Immature natural killer cell (primary cell): ENCODE results near the gene MTHFS. TPM values are rescaled to one million over a fixed set of nuclear protein-coding genes. Genes with fewer than 3 reads are reported as not detected.
A peak's percentile ranks its signal among the peaks of the same experiment; 100 is the strongest.
"Not testable (repeated sequence)": the region's sequence is repeated elsewhere in the genome, so short reads cannot be mapped to it uniquely, and the experiment has no call there.

Source experiments
- DNase-seq, 3 donors: peaks; one replicate each; pipeline ENCODE4 v3.0.0; 2022; ENCODE audit warnings: mixed read lengths in 1 of 3
- H3K27ac Mint-ChIP-seq, 6 donors: one replicate each; pipeline ENCODE4 v1.8.0; 2020; ENCODE audit warnings: mixed read lengths in 6 of 6, mild to moderate bottlenecking in 5 of 6, inconsistent platforms in 4 of 6, moderate library complexity in 3 of 6
- H3K27me3 Mint-ChIP-seq, 3 donors: one replicate each; pipeline ENCODE4 v1.8.0; 2020 to 2021; ENCODE audit warnings: low read depth in 3 of 3, mild to moderate bottlenecking in 3 of 3, mixed read lengths in 3 of 3, moderate library complexity in 3 of 3, inconsistent platforms in 1 of 3
- H3K36me3 Mint-ChIP-seq, 3 donors: one replicate each; pipeline ENCODE4 v1.8.0; 2020; ENCODE audit warnings: mixed read lengths in 3 of 3, inconsistent platforms in 2 of 3, mild to moderate bottlenecking in 2 of 3
- H3K4me1 Mint-ChIP-seq, 2 donors: one replicate each; pipeline ENCODE4 v1.8.0; 2020; ENCODE audit warnings: inconsistent platforms in 2 of 2, mild to moderate bottlenecking in 2 of 2, mixed read lengths in 2 of 2, moderate library complexity in 1 of 2
- H3K4me3 Mint-ChIP-seq, 5 donors: one replicate each; pipeline ENCODE4 v1.8.0; 2020; ENCODE audit warnings: mild to moderate bottlenecking in 5 of 5, mixed read lengths in 5 of 5, inconsistent platforms in 3 of 5, moderate library complexity in 3 of 5
- H3K9me3 Mint-ChIP-seq, 6 donors: one replicate each; pipeline ENCODE4 v1.8.0; 2020; ENCODE audit warnings: mild to moderate bottlenecking in 6 of 6, mixed read lengths in 6 of 6, inconsistent platforms in 4 of 6, moderate library complexity in 3 of 6
- polyA plus RNA-seq, 3 donors: library from polyadenylated mRNA; unstranded; fragments of 300-500 nt; fragmentation: Illumina TruSeq; gene quantifications; one replicate each; pipeline ENCODE4 v1.2.3, GENCODE V29; 2021

The MTHFS gene
- polyA plus RNA-seq, result 10 to 100 TPM; 53.3 to 98.2 (median 70.1) TPM

DNA sequence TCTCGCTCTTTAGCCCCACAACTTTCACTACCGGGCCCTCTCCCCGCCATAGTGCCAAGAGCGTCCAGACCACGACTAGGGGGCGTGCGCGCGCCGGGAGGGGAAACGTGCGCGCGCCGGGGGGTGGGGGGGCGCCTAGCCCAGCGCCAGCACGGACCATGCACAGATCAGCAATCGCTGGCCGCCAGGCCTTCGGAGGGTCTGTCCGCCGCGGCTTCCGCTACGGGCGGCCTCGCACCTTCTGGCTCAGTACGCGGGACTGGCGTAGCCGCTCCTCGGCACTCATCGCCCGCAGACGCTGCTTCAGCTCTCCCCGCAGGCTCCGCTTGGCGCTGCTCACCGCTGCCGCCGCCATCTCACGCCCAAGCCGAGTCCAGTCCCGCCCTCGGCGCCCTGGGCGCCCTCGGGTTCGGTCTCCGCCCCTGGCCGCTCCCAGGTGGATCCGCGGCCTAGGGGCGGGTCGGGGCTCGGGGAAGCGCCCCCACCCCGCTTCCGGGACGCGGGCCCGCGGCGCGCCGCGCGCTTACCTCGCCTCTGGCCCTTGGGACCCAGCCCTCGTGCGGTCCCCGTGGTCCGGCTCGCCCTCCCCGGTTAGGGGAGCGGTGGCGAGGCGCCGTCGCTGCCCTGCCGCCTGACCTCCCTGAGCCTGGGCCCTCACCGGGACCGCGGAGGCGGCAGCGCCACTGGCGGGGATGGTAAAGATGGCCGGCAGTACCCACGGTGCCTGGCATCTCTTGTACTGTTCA is at the start of gene MTHFS:
Gene MTHFS (minus strand): TSS at position 381 of the 746 bp plus-strand sequence. CDS start 26 bp downstream, at position 355.
- Mint-ChIP-seq H3K9me3 (no peaks in the 10 kb centered on the region), H3K4me3 (peak within 1 kb of the TSS; percentile 96 to 99 (median 98)), H3K4me1 (peaks cover 24 to 41% of the 10 kb centered on the region in 2 donors), H3K36me3 (peaks cover 6 to 10% (median 8%) of the 10 kb centered on the region in 3 donors), H3K27me3 (peaks cover 2 to 13% (median 3%) of the 10 kb centered on the region in 3 donors), H3K27ac (peak within 1 kb of the TSS; percentile 97 to 100 (median 100))
- DNase-seq, result peak; percentile 83 to 86 (median 86)

GRCh38 chr15:79944622-79945021 is 47.8 kb upstream of the MTHFS start:
- Mint-ChIP-seq H3K4me1 (no peaks in the 10 kb centered on the region), H3K36me3 (no peaks in the 10 kb centered on the region), H3K4me3 (no peak overlapping the region), H3K27me3 (peaks cover 0 to 2% (median 0%) of the 10 kb centered on the region in 3 donors), H3K27ac (no peak overlapping the region), H3K9me3 (no peaks in the 10 kb centered on the region)
- DNase-seq, result no peak

DNA sequence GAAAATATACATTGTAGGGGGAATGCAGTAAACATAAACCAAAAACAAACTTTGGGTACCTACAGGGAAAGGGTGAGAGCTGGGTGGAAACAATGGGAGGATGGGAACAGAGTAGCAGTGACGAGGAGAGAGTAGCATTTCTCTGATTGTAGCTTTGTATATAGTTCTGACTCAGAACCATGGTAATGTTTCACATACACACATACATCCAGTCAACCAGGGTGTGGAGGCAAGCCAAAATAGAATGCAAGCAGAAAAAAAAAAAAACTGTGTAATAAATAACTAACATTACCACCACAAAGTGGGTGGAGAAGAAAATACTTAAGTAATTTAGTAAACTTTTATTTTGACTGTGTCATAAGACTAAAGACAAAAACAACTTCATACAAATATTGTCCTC is 47.0 kb upstream of the MTHFS start:
- Mint-ChIP-seq H3K4me3 (no peak overlapping the region), H3K4me1 (no peaks in the 10 kb centered on the region), H3K36me3 (no peaks in the 10 kb centered on the region), H3K27me3 (peaks cover 0 to 2% (median 0%) of the 10 kb centered on the region in 3 donors), H3K27ac (no peak overlapping the region), H3K9me3 (no peaks in the 10 kb centered on the region)
- DNase-seq, result no peak

- DNase-seq, result no peak
- Mint-ChIP-seq H3K27me3 (peaks cover 0 to 4% (median 2%) of the 10 kb centered on the region in 3 donors), H3K9me3 (no peaks in the 10 kb centered on the region), H3K27ac (no peak overlapping the region), H3K4me3 (no peak overlapping the region), H3K36me3 (no peaks in the 10 kb centered on the region), H3K4me1 (no peaks in the 10 kb centered on the region)
Observed at GRCh38 chr15:79942741-79943481, 46.1 kb upstream of the MTHFS start.

DNA sequence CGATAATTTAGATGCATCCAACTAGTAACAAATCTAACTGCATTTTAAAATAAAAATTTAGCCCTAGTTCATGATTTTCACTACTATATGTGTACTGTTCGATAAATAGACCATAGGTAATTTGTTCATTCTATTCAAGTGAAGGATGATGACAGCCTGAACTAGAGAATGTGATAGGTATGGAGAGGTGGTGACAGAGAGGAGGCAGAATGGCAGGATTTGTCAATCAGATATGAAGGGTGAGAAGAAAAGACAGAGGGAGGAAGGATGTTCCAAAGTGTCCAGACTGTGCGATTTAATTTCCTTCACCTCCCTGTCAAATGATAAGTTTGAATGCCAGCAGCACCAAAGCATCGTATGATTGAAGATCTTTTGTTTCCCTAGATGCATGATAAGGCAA is 42.6 kb upstream of the MTHFS start:
- Mint-ChIP-seq H3K4me1 (no peaks in the 10 kb centered on the region), H3K36me3 (no peaks in the 10 kb centered on the region), H3K9me3 (no peaks in the 10 kb centered on the region), H3K27me3 (peaks cover 0 to 6% (median 2%) of the 10 kb centered on the region in 3 donors), H3K27ac (no peak overlapping the region), H3K4me3 (no peak overlapping the region)
- DNase-seq, result no peak

GRCh38 chr15:79938143-79938542 is 41.3 kb upstream of the MTHFS start:
- Mint-ChIP-seq H3K27ac (no peak overlapping the region), H3K27me3 (peaks cover 0 to 6% (median 5%) of the 10 kb centered on the region in 3 donors), H3K4me3 (no peak overlapping the region), H3K9me3 (no peaks in the 10 kb centered on the region), H3K4me1 (no peaks in the 10 kb centered on the region), H3K36me3 (no peaks in the 10 kb centered on the region)
- DNase-seq, result no peak

DNA sequence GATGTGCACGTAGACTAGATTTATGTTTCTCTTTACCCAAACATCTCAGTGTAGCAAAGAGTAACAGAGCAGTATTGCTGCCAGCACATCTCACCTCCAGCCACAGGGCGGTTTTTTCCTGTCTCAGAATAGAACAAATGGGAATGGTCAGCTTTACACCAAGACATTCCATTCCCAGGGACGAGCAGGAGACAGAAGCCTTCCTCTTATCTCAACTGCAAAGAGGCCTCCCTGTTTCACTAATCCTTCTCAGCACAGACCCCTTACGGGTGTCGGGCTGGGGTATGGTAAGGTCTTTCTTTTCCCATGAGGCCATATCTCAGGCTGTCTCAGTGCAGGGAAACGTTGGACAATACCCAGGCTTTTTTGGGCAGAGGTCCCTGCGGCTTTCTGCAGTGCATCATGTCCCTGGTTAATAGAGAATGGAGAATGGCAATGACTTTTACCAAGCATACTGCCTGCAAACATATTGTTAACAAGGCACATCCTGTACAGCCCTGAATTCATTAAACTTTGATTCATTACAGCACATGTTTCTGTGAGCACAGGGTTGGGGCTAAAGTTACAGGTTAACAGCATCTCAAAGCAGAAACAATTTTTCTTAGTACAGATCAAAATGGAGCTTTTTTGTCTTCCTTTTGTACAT is 38.9 kb upstream of the MTHFS start:
- H3K36me3 Mint-ChIP-seq, H3K4me1 Mint-ChIP-seq: not testable (repeated sequence)

DNA sequence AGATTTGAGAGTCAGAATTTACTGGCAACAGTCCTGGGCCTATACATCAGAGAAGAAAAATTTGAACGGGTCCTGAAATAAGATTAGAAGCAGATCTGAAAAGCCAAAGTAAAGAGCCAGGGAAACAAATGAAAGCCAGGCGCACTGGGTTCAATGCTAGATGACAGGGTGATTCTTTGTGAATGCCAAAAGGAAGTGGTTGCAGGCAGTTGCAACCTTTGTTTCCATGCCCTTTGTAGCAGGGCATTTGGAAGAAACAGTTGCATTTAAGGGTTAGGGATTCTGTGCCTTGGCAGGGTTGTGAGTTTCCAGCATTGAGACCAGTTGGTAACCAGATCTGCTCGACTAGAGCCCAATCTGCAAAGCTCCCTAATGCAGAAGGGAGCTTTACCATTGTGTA is 36.4 kb upstream of the MTHFS start:
- H3K27me3 Mint-ChIP-seq, result peaks cover 7 to 23% (median 8%) of the 10 kb centered on the region in 3 donors
- no peaks in the 10 kb centered on the region for H3K9me3 Mint-ChIP-seq
- no peak overlapping the region for H3K4me3 Mint-ChIP-seq
- no peaks in the 10 kb centered on the region for H3K4me1 Mint-ChIP-seq
- no peaks in the 10 kb centered on the region for H3K36me3 Mint-ChIP-seq
- no peak for DNase-seq
- H3K27ac Mint-ChIP-seq, result no peak overlapping the region

More for the DNA sequence above, 38.9 kb upstream of the MTHFS start:
- H3K4me3 Mint-ChIP-seq, H3K27ac Mint-ChIP-seq, H3K9me3 Mint-ChIP-seq, DNase-seq: not testable (repeated sequence)
- H3K27me3 Mint-ChIP-seq, result peaks cover 2 to 11% (median 3%) of the 10 kb centered on the region in 3 donors

GRCh38 chr15:79932447-79932846 is 35.6 kb upstream of the MTHFS start:
- Mint-ChIP-seq H3K4me3 (no peak overlapping the region), H3K9me3 (no peaks in the 10 kb centered on the region), H3K27me3 (peaks cover 7 to 23% (median 8%) of the 10 kb centered on the region in 3 donors), H3K4me1 (no peaks in the 10 kb centered on the region), H3K27ac (no peak overlapping the region), H3K36me3 (no peaks in the 10 kb centered on the region)
- no peak for DNase-seq

DNA sequence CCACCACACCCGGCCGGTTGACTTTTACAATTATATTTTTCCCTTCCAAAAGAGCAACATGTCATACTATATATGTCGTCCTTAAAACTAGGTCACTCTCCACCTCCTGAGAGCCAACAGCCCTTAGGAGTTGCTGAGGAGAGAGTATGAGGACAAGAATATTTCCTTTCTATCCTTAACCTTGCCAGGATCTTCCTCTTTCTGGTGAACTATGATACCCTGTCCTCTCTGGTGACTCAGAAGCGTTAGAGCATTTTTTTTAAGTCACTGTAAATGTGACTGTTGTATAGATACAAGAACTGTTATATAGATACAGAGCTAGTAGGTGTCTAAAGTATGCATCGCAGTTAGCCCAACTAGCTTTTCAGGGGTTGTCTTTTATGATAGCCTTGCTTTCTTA is 33.7 kb upstream of the MTHFS start:
- Mint-ChIP-seq H3K27ac (no peak overlapping the region), H3K36me3 (no peaks in the 10 kb centered on the region), H3K4me3 (no peak overlapping the region), H3K27me3 (peaks cover 7 to 23% (median 8%) of the 10 kb centered on the region in 3 donors), H3K9me3 (no peaks in the 10 kb centered on the region), H3K4me1 (no peaks in the 10 kb centered on the region)
- DNase-seq, result no peak

- Mint-ChIP-seq H3K27me3 (peaks cover 5 to 23% (median 8%) of the 10 kb centered on the region in 3 donors), H3K4me1 (peaks cover 0 to 2% of the 10 kb centered on the region in 2 donors), H3K4me3 (no peak overlapping the region), H3K36me3 (no peaks in the 10 kb centered on the region), H3K9me3 (no peaks in the 10 kb centered on the region), H3K27ac (no peak overlapping the region)
- DNase-seq, result no peak
Observed at GRCh38 chr15:79929412-79929811, 32.6 kb upstream of the MTHFS start.

DNA sequence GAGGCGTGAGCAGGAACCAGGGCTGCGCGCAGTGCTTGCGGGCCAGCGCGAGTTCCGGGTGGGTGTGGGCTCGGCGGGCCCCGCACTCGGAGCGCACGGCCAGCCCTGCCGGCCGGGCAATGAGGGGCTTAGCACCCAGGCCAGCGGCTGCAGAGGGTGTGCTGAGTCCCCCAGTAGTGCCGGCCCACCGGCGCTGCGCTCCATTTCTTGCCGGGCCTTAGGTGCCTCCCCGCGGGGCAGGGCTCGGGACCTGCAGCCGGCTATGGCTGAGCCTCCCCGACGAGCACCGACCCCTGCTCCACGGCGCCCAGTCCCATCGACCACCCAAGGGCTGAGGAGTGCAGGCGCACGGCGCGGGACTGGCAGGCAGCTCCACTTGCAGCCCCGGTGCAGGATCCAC is 29.3 kb upstream of the MTHFS start:
- Mint-ChIP-seq H3K4me1 (peaks cover 26 to 28% of the 10 kb centered on the region in 2 donors), H3K27me3 (peaks cover 12 to 26% (median 13%) of the 10 kb centered on the region in 3 donors), H3K36me3 (peaks cover 6 to 14% (median 10%) of the 10 kb centered on the region in 3 donors), H3K9me3 (peaks cover 4 to 16% (median 10%) of the 10 kb centered on the region in 6 donors)
- not testable (repeated sequence) for H3K27ac Mint-ChIP-seq, DNase-seq, H3K4me3 Mint-ChIP-seq

- Mint-ChIP-seq H3K27me3 (peaks cover 7 to 16% (median 13%) of the 10 kb centered on the region in 3 donors), H3K4me1 (peaks cover 26 to 28% of the 10 kb centered on the region in 2 donors), H3K4me3 (peak overlapping the region; percentile 42 to 61 (median 45)), H3K9me3 (peaks cover 4 to 32% (median 22%) of the 10 kb centered on the region in 6 donors), H3K27ac (peak overlapping the region in 2 of 6 donors; percentile 29 to 96), H3K36me3 (peaks cover 9 to 22% (median 14%) of the 10 kb centered on the region in 3 donors)
- DNase-seq, result no peak
Observed at GRCh38 chr15:79924379-79924778, 27.6 kb upstream of the MTHFS start.
